Measurements from ENCODE around the gene NUP88.

The NUP88 gene

GRCh38 chr17:5418858-5419355 lies 555 bp downstream of the NUP88 start:
- DNase-seq, result no peak

GRCh38 chr17:5416901-5417300 lies 2.6 kb downstream of the NUP88 start:
- DNase-seq, result no peak

DNA sequence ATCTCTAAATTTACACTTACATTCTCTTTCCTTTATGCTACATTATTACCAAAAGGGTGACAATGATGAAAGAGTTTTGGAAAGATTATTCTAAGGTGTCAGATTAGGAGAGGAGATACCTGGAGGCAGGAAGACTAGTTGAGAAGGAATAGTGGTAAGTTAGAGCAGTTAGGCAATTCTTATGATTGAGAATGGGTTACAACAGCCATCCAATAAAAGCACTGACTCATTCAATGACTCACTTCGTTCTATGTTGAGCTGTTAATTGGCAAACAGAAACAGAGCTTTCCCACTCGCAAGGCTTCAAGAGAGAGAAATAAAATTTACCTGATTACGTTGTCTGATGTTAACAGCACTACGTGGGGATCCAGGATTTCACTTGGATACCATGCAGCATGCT lies 5.8 kb downstream of the NUP88 start:
- no peak for DNase-seq

- no peak for DNase-seq
These were observed 8.7 kb downstream of the NUP88 start for GRCh38 chr17:5410594-5411272.

DNA sequence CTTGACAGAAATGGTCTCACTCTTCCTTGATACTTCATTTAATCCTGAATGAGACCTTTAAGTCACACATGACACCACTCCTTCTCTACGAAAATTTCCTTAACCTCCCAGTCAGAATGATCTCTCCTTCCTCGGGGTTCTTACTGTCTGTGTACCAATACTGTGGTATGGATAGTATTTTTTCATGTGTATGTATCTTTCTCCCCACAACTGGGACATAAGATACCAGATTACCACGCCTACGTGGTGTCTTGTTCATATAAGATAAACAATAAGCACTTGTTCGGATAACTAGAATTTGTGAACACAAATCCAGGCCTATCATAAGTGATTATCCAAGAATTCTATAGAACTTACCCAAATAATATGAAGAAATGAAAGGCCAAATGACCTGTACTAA lies 11.3 kb downstream of the NUP88 start:
- no peak for DNase-seq

DNA sequence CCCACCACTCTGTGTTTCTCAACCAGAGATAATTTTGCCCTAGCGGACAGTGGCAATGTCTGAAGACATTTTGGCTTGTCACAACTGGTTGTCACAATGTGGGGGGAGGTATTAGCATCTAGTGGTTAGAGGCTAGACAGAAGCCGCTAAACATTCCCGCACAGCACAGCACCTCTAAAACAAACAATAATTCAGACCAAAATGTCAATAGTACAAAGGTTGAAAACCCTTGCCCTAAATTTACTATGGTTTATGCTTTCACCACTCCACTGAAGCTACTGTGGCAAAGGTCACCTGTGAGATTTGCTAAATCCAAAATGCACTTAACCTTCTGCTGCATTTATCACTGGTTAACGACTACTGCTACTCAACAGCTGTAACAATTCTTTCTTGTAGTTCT lies 14.1 kb downstream of the NUP88 start:
- no peak for DNase-seq

DNA sequence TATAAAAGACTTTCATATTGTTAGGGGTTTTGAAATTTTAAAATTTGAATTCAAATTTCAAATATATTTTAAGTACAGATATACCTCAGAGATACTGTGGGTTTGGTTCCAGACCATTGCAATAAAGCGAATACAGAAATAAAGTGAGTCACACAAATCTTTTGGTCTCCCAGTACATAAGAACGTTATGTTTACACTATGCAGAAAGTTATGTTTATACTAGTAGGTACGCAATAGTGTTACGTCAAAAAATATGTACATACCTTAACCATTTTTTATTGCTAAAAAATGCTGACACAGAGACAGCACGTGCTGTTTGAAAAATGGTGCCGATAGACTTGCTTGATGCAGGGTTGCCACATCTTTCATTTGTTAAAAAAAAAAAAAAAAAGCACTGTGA lies 19.7 kb downstream of the NUP88 start:
- no peak for DNase-seq

GRCh38 chr17:5396612-5397011 lies 22.9 kb downstream of the NUP88 start:
- no peak for DNase-seq

DNA sequence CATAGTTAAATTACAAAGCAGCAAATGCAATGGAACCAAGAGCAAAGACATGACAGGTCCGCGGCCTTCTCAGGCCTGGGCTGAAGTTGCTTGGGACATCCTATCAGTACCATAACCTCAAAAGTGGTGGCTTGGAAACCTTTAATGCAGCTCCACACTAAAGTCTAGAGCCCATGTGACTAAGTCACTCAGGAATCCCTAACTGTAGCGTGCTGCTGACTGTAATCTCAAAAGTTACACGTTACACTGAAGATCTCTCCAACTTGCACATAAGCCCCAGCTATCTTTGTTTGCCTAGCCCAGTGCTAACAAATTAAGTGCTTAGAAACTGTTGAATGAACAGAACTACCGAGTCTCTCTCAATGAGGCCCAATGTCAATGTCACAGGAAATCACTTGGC lies 27.8 kb downstream of the NUP88 start:
- DNase-seq, result no peak

DNA sequence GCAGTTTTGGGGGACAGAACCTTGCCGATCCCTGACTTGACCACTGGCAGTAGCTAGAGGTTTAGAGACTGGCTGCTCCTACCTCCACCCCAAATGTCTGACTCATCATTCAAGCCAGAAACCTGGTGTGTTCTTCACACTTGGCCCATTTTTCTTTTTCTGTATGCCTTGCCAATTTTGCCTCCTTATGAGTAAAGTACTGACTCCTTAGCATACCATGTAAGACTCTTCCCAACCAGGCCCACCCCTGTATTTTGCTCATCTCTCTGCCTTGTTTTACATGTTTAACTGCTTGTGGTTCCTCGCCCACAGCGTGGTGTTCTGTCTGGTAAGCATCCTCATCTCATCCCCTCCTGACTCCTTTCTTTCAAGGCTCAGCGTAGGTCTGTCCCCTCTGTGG lies 37.9 kb downstream of the NUP88 start:
- no peak for DNase-seq

GRCh38 chr17:5380491-5381135 lies 38.8 kb downstream of the NUP88 start:
- DNase-seq, result no peak

DNA sequence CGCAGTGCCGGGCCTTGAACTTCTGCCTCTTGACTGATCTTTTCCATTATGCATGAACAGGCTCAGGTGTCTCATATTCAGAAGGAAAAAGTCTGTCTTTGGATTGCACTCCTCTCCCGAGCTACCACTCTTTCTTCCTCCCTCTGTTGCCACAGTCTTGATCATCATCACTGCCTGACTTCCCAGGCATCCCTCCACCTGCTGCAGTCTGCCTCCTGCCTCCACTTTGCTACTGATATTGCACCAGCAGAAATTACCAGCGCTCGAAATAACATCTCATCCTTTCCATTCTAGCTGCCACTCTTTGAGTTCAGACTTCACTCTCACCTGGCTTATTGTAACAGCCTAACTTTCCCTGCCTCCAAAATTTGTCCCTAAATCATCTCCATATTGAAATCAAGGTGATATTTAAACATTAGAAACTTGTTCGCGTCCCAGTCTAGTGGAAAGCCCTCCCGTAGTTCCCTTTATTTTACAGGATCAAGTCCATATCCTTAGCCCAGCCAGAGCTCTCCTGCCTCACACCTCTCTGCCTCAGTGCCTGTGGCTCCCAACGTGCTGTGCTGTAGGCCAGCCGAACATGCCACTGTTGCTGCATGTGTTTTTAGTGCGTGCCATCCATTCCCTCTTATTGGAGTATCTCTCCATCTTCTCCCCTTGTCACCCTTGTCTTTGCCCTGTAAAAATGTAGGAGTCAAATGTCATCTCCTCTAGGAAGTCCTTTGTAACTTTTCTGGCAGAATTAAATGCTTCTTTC lies 39.9 kb downstream of the NUP88 start:
- DNase-seq, result no peak

DNA sequence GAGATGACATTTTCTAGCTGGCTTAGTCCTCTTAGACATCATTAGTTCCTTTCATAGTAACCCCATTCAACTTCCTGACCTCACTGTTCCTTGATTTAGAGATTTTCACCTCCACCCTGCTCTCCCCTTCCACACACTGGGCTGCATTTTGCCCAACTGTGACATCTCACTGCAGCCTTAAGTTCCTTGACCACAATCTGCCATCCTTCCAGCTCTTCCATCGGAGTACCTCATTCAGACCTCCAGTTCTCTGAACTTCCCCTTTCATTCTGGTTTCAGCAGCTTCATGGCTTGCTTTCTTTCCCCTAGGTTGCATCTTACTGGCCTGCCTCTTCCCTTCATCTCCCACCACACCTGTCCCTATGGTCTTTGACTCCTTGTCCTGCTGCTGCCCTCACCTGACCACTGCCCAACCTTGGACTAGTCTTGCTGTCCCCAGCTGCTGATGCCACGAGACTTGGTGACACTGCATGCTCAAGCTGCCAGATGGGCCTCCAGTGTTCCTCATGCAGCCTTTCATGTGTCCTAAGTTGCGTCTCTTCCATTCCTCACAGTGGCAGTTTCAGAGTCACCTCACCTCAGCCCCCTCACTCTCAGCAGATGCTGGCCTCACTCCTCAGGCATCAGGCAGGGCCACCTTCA lies 40.8 kb downstream of the NUP88 start:
- DNase-seq, result no peak

DNA sequence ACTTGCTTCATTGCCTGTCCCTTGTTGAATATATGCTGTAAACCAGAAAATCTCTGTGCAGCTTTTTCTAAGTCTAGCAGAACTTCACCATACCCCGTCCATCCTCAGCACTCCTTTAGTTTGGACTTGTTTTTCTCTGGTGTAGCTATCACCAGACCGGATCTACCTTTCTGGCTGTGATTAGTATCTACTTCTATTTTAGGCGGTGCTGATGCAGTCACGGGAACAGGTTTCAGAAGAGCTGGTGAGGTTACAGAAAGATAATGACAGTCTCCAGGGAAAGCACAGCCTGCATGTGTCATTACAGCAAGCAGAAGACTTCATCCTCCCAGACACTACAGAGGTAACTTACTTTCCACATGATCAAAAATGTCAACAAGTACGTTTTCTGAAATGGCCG lies 46.4 kb downstream of the NUP88 start:
- DNase-seq, result no peak

GRCh38 chr17:5370411-5370810 lies 49.1 kb downstream of the NUP88 start:
- DNase-seq, result no peak

GRCh38 chr17:5365831-5366230 lies 53.6 kb downstream of the NUP88 start:
- DNase-seq, result no peak

DNA sequence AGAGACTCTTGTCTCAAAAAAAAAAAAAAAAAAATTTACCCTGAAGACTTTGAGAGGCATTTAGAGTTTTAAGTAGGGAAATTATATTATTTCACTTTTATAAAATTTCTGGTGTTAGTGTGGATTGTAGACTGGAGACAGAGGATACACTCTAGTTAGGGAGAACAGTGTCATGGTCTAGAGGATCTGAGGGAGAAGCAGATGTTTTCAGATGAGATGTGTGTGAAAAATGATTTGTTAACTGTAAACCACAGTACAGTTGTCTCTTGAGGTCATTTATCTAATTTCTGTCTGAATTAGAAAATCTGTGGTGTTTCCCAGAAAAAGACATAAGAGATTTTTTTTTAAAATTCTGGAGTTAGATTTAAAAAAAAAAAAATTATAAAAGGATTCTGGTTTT lies 54.8 kb downstream of the NUP88 start:
- no peak for DNase-seq

DNA sequence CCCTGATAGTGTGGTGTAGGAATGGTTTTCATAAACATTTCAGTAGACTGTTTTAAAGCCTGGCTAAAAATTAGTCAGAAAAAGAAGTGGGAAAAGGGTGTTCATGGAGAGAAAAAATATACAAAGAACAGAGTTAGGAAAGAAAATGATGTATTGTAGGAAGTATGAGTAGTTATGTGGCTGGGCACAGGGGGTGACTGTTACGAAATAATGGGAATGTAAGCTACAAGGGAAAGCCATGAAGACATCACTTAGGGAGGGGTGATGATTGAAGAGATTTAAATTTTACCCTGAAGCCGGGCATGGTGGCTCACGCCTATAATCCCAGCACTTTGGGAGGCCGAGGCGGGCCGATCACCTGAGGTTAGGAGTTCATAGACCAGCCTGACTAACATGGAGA lies 55.3 kb downstream of the NUP88 start:
- DNase-seq, result no peak

DNA sequence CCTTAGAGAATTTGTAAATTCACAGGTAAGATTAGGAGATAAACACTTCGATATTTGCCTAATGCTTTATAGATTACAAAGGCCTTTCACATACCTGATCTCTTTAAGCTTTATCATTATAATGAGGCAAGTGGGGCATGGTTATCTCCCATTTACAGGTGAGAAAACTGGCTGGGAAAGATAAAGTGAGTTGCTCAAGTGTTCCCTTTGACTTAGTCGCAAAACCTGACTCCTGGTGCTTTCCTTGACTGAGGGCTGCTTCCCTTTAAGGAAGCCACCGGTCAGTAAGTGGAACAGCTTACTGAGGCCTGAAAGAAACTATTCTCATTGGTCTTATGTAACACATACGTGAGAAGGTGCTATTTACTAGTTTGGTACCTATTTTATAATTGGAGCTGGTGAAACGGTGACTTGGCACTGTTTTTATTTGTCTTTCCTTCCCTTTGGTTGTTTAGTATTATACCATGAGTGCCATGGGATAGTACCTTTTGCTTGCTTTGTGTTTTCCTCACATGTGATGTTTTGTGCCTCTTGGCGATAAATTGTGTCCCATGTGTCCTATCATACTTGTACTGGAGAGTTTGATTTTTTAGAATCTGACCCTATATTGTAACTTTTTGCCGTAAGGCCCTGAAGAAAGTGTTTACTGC lies 57.2 kb downstream of the NUP88 start:
- DNase-seq, result no peak

DNA sequence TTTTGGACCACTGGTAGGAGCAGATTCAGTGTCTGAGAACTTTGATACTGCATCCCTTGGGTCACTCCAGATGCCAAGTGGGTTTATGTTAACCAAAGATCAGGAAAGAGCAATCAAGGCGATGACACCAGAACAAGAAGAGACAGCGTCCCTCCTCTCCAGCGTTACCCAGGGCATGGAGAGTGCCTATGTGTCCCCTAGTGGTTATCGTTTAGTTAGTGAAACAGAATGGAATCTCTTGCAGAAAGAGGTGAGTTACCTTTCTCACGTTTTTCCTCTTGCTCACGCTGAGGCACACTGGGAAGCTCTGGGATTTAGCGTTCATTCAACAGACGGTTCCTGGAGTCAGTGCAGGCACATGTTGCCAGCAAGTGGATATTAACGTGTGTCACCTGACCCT lies 58.0 kb downstream of the NUP88 start:
- DNase-seq, result no peak

GRCh38 chr17:5355421-5356129 lies 63.9 kb downstream of the NUP88 start:
- DNase-seq, result no peak

DNA sequence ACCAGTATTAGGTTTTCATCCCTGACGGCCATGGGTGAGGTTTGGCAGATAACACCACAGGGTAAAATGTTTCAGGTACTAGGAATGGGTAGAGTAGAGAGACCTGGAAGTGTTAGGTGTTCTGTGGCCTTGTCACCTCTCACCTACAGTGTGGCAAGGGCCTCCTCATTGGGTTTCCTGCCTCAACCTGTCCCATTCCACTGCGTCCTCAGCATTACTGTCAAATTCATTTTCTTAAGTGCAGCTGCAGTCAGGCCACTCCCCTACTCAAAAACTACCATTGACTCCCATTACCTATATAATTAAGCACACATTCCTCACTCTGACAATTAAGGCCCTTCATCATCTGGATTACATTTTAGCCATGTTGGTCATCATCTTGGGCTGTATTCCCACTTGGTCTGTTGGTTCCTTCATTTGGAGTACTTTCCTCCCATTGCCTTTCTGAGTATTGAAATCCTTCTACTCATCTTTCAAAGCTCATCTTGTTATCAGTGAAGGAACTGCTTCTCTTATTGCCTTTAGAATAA lies 64.5 kb downstream of the NUP88 start:
- DNase-seq, result no peak
